Suprapubic skin (tissue), 4 donors: ENCODE measurements around the gene PLCB1. TPM values are rescaled to one million over a fixed set of nuclear protein-coding genes. Genes with fewer than 3 reads are reported as not detected.

Experiments
- DNase-seq, 2 donors: peaks; one replicate each; pipeline ENCODE4 v3.0.0-alpha.2; 2019; ENCODE audit warnings: low spot score in 2 of 2
- H3K27ac ChIP-seq: fragments of 200-600 bp; sonication (generic); one replicate; pipeline ENCODE4 v1.5.1; 2019
- H3K27me3 ChIP-seq: fragments of 200-600 bp; sonication (generic); one replicate; pipeline ENCODE4 v1.5.1; 2019
- H3K36me3 ChIP-seq: fragments of 200-600 bp; sonication (generic); one replicate; pipeline ENCODE4 v1.5.1; 2019
- H3K4me1 ChIP-seq: fragments of 200-600 bp; sonication (generic); one replicate; pipeline ENCODE4 v1.5.1; 2019
- H3K4me3 ChIP-seq: fragments of 200-600 bp; sonication (generic); one replicate; pipeline ENCODE4 v1.5.1; 2019; ENCODE audit warnings: mild to moderate bottlenecking
- H3K9me3 ChIP-seq: fragments of 200-600 bp; sonication (generic); one replicate; pipeline ENCODE4 v1.5.1; 2019
- EP300 ChIP-seq: sonication (generic); formaldehyde crosslinking; IDR thresholded peaks from one replicate; pipeline ENCODE4 v1.6.1; 2017; ENCODE audit warnings: antibody characterized with exemption
- POLR2A ChIP-seq, 2 donors: fragments of 450-650 bp; IDR thresholded peaks; one replicate each; pipeline ENCODE4 v1.6.1; 2017; ENCODE audit warnings: antibody characterized with exemption in 2 of 2, mild to moderate bottlenecking in 2 of 2, moderate library complexity in 2 of 2
- POLR2AphosphoS5 ChIP-seq, 3 donors: sonication (generic); formaldehyde crosslinking; IDR thresholded peaks; one replicate each; pipeline ENCODE4 v1.6.1; 2017; ENCODE audit warnings: antibody characterized with exemption in 3 of 3
- WGBS: methylation state at CpG from one replicate; pipeline ENCODE4 v1.1.5; 2018; 5-methylcytosine and 5-hydroxymethylcytosine counted together
- total RNA-seq, 4 donors: library from RNA; depleted of rRNA; stranded (reverse); fragments of >200 nt; gene quantifications; one replicate each; pipeline ENCODE4 v1.1.0, GENCODE V29; 2016
- TF ChIP-seq, protein P1 (sequence below), 2 donors: fragments of 200-600 bp in 1 of 2; fragments of 450-650 bp in 1 of 2; sonication (generic) in 1 of 2; IDR thresholded peaks; one replicate each; pipeline ENCODE4 v1.5.1; 2016 to 2019; ENCODE audit warnings: antibody characterized with exemption in 2 of 2, mild to moderate bottlenecking in 1 of 2, moderate library complexity in 1 of 2

The PLCB1 gene
- total RNA-seq, 4 donors from 2014 or later: 3.9 to 15.6 (median 6.7) TPM

DNA sequence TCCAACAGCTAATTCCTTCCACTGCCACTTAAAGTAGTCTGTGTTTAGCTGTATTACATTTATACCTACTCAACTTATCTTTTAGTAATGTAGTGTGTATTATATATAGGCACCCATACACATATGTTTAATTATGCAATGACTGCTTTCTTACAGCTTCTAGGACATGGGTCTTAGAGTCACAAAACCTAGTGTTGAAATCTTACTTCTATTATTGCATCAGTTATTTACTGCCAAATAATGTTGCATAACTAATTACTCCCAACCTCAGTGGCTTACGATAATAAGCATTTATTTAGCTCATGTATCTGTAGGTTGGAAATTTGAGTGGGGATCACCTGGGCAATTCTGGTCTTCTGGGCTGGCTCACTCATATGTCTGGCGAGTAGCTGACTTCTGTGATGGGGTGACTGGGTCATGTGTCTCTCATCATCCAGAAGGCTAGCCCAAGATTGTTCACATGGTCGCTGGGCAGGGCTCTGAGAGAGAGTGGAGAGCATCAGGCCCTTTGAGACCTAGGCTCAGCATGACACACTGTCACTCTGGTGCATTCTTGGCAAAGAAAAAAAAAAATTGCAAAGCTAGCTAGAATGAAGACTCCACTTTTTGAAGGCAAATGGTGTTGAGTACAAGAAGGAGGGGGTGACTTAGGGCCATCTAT, 187.0 kb downstream of the PLCB1 start:
- no peaks in the 10 kb centered on the region for H3K27me3 ChIP-seq
- H3K36me3 ChIP-seq: no peaks in the 10 kb centered on the region
- H3K9me3 ChIP-seq: no peaks in the 10 kb centered on the region
- no peak for DNase-seq
- no peak overlapping the region for H3K27ac ChIP-seq
- 81% methylated on average over 3 of the region's 3 CpGs for WGBS
- no peaks in the 10 kb centered on the region for H3K4me1 ChIP-seq
- TF ChIP-seq, protein P1, sequence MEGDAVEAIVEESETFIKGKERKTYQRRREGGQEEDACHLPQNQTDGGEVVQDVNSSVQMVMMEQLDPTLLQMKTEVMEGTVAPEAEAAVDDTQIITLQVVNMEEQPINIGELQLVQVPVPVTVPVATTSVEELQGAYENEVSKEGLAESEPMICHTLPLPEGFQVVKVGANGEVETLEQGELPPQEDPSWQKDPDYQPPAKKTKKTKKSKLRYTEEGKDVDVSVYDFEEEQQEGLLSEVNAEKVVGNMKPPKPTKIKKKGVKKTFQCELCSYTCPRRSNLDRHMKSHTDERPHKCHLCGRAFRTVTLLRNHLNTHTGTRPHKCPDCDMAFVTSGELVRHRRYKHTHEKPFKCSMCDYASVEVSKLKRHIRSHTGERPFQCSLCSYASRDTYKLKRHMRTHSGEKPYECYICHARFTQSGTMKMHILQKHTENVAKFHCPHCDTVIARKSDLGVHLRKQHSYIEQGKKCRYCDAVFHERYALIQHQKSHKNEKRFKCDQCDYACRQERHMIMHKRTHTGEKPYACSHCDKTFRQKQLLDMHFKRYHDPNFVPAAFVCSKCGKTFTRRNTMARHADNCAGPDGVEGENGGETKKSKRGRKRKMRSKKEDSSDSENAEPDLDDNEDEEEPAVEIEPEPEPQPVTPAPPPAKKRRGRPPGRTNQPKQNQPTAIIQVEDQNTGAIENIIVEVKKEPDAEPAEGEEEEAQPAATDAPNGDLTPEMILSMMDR (IDR thresholded peaks at IDR 0.05): no peak
- no peak for TF ChIP-seq POLR2A (IDR thresholded peaks at IDR 0.05)
- TF ChIP-seq EP300: no peak
- no peak for TF ChIP-seq POLR2AphosphoS5 (IDR thresholded peaks at IDR 0.05)
- H3K4me3 ChIP-seq: no peak overlapping the region

DNA sequence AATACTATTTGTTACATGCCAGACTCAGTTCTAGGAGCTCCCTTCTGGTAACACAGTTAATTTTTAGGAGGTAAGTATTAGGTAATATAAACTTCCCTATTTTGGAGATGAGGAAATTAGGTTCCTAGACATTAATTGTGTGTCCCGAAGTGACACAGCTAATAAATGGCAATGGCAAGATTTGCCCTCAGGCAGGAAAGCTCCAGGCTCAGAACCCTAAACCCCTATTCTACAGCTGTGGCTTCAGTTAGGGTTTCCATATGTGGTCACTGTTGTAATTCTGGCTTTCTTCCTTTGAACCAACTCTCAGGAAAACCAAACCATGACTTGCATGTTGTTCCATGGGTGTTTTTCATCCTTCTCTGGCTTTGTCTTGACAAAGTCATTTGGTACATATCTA, 188.2 kb downstream of the PLCB1 start:
- Histone ChIP-seq H3K27ac (no peak overlapping the region), H3K4me3 (no peak overlapping the region), H3K36me3 (no peaks in the 10 kb centered on the region), H3K27me3 (no peaks in the 10 kb centered on the region), H3K4me1 (no peaks in the 10 kb centered on the region), H3K9me3 (no peaks in the 10 kb centered on the region)
- 80% methylated on average over 1 of the region's 1 CpG for WGBS
- TF ChIP-seq POLR2A (IDR thresholded peaks at IDR 0.05) (no peak), EP300 (no peak), POLR2AphosphoS5 (IDR thresholded peaks at IDR 0.05) (no peak)
- TF ChIP-seq, protein P1 (IDR thresholded peaks at IDR 0.05): no peak
- DNase-seq: no peak

DNA sequence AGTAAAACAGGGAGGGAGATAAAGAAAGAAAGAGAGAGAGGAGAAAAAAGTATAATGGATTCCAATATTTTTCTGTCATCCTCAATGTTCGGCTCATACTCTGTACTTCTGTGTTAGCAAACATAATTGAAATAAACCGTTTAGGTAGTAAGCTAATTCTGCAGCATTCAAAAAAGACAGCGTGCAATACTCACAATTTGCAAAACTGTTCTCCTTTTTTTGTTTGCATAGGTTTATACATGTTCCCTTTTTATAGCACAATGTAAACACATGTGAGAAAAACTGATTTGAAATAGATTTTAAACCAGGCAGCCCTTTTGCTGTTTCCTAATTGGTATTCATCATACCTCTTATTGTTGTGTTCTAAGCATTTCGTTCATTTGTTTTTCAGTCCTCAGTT, 188.9 kb downstream of the PLCB1 start:
- TF ChIP-seq EP300 (no peak), POLR2AphosphoS5 (IDR thresholded peaks at IDR 0.05) (no peak), POLR2A (IDR thresholded peaks at IDR 0.05) (no peak)
- TF ChIP-seq, protein P1 (IDR thresholded peaks at IDR 0.05): no peak
- Histone ChIP-seq H3K9me3 (no peaks in the 10 kb centered on the region), H3K27me3 (no peaks in the 10 kb centered on the region), H3K36me3 (no peaks in the 10 kb centered on the region), H3K4me1 (no peaks in the 10 kb centered on the region), H3K4me3 (no peak overlapping the region), H3K27ac (no peak overlapping the region)
- WGBS: 89% methylated on average over 4 of the region's 4 CpGs
- no peak for DNase-seq

DNA sequence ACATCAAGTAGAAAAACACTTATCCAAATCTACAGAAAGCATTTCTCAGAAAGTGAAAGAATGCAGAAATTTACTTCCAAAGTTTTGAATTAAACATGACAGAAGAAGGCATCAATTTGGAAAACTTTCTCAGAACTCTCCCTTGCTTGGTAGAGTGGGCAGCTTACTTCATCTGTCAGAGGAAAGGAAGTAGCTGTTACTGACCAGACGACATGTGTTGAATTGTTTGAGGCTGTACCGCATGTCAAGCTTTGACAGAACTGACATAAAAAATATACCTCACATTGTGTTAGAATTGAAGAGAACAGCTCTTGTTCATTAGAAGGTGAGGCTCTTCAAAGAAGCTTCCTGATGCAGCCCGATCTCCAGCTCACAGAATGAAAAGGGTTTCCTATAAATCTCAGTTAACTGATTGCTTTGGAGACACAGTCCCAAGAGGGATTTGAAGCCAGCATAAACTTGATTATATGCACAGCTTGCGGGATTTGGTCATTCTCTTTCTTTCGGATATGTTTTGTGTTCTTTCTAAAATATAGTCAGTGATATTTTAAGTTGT, 190.7 kb downstream of the PLCB1 start:
- DNase-seq: no peak
- H3K4me3 ChIP-seq: no peak overlapping the region
- TF ChIP-seq POLR2AphosphoS5 (IDR thresholded peaks at IDR 0.05) (no peak), POLR2A (IDR thresholded peaks at IDR 0.05) (no peak), EP300 (no peak)
- TF ChIP-seq, protein P1 (IDR thresholded peaks at IDR 0.05): no peak
- H3K4me1 ChIP-seq: no peaks in the 10 kb centered on the region
- H3K27ac ChIP-seq: no peak overlapping the region
- H3K36me3 ChIP-seq: no peaks in the 10 kb centered on the region
- WGBS: 58% methylated on average over 5 of the region's 5 CpGs
- no peaks in the 10 kb centered on the region for H3K9me3 ChIP-seq
- H3K27me3 ChIP-seq: no peaks in the 10 kb centered on the region

DNA sequence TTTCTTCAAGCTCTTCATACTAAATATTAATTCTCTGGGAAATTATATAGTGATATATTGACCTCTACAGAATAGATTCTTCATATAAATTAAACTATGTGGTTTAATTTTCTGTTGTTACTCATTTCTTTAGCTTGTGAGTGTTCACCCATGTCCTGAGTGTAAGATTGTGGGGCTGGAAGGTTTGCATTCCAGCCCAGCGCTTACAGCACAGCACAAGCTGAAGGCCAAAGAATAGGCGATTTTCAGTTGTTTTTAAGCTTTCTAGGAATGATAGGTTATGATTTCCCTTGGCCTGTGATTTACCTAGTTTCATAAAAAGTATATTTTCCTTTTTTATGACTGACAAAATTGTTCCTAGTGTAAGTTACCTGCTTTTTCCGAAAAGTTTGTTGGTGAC, 194.1 kb downstream of the PLCB1 start:
- DNase-seq: no peak
- no peak for TF ChIP-seq POLR2AphosphoS5 (IDR thresholded peaks at IDR 0.05)
- TF ChIP-seq, protein P1 (IDR thresholded peaks at IDR 0.05): no peak
- Histone ChIP-seq H3K4me3 (no peak overlapping the region), H3K27ac (no peak overlapping the region), H3K9me3 (no peaks in the 10 kb centered on the region), H3K27me3 (no peaks in the 10 kb centered on the region), H3K4me1 (no peaks in the 10 kb centered on the region), H3K36me3 (no peaks in the 10 kb centered on the region)
- WGBS: 81% methylated on average over 3 of the region's 3 CpGs
